Measurements from ENCODE around the gene GLG1.
"Not testable (repeated sequence)": the region's sequence is repeated elsewhere in the genome, so short reads cannot be mapped to it uniquely, and the experiment has no call there.

The GLG1 gene

DNA sequence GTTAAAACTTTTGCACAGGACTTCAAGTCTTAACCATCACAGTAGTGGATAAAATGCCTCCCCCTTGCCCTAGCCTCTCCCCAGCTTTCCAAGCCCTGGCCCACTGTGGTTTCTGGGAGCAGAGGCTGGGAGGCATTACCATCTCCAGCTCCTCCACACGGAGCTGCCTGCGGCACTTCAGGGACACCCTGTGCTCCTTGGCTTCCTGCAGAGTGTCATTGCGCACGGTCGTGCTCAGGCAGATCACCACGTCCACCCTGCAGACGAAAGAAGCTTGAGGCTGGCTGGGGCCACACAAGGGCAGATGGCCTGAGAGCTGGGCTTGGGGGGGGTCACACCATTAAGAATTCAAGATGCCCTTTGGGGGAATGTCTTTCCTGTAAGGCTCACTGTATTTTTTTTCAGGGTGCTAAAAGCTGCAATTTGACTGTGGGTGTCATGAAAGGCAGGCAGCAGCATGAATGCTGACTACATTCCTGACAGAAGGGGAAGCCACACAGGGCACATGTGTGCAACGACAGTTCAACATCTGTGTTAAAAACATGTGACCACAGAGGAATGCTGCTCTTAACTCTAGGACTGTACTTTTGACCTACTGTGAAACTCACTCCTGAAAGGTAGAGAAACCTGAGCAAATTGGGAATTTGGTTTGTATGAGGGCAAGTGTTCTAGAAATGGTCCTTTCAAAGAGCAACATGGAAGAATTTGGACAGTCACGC lies 137.9 kb downstream of the GLG1 start:
- DNase-seq: no peak

DNA sequence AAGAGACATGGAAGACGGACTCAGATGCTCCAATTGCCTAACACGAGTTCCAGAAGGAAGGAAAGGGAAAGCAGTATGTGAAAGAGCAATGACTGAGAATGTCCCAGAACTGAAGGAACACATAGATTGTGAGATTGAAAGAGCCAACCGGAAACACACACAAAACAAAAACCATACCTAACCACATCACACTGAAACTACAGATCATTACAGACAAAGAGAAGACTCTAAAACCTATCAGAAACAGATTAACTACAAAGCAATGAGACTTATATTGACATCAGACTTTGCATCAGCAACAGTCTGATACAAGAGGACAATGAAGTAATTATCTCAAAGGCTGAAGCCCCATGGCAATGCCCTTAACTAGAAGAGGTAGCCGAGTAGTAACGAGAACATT lies 140.0 kb downstream of the GLG1 start:
- DNase-seq: no peak

DNA sequence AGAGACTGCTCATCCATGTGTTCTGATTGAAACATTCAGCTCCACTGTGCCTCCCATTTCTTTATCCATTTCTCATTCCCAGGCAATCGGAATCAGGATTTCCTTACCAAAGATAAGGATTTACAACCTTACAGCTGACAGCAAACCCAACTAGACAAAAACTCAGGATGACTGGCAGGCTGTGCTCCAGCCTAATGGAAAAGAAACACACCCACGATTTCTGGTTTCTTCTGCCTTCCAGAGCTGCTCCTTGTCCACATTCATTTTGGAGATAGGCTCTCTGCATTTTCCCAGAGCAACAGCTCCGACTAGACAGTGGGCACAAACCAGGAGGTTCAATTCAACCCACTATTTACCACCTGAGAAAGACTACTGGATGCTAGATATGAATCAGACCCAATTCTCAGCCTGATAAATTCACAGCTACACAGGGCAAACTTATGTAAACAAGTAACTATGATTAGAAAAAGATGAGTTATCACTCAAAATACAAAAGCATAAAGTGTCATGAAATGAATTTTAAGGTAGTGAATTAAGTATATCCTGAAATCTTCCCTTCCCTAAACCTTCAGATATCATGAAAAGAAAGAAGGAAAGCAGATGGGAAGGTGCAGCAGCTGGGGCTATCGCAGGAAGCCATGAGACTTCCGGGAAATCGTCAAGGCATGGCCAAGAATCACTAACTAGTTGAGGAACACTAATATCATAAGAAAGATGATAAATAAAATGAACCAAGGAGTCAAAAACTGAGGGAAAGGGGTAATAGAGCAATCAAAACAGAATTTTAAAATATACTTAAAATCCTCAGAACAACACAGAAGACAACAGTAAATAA lies 140.8 kb downstream of the GLG1 start:
- no peak for DNase-seq

DNA sequence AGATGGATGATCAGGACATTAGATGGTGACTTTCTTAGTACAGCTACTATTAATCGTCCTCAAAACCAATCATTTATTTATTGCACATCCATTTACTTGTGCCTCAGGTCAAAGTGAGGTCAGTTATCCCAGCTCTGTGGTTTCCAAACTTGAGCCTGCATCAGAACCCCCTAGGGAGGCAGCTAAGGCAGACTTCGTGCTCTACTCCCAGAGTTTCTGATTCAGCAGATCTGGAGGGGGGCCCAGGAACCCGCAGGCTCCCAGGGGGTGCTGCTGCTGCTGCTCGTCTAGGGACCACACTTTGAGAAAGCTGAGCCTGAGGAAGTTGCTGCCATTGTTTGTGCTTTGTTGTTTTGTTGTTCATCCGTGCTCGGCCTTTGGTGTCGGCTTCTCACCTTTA lies 141.6 kb downstream of the GLG1 start:
- no peak for DNase-seq

DNA sequence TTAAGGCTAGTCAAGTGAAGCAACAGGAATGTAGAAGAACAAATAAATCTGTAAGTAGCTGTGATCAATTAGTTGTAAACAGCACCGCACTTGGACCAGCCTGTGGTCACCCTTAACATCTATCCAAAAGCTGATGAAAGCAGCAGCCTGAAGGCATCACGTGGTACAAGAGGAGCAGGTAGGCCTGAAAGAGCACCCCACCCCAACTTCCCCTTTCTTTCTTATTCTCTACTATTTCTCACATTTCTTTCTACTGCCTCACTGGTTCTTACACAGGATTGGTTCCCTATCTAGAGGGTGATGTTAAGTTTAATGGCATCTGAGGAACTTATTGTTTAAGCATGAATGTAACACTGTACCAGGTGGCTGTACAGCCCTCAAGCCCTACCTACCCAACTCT lies 143.0 kb downstream of the GLG1 start:
- DNase-seq: no peak

DNA sequence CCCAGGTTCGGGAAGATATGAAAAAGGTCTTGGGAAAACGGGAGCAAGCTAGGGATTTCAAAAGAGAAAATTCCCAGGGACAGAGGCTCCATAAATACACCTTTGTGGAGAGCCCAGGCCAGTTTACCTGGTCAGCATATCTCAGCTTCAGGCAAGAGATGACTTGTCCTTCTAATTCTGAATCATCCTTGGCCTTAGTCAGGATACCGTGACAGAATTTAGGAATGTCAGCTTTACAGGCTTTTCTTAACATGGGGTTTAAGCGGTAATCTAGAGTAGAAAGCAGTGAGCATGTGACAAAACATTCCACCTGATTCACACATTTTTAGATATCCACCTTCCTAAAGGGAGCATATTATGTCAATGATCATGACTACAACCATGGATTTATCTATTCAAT lies 144.6 kb downstream of the GLG1 start:
- DNase-seq: no peak

DNA sequence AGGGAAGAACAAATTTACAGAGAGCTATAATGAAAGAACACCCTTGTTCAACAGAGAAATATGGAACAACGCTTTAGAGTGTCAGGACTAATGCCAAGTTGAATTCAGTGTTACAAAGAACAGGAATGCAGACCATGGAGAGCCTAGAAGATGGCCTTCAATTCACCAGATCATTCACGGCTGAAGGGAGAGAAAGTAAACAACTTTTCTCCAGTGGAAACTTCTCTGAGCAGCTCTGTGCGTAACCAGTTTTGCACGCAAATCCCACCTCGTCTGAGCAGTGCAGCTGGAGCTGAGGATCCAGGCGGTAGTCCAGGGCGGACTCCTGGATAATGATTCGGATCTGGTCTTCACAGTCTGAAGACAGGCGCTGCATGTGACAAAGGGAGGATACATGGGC lies 145.1 kb downstream of the GLG1 start:
- DNase-seq: no peak

DNA sequence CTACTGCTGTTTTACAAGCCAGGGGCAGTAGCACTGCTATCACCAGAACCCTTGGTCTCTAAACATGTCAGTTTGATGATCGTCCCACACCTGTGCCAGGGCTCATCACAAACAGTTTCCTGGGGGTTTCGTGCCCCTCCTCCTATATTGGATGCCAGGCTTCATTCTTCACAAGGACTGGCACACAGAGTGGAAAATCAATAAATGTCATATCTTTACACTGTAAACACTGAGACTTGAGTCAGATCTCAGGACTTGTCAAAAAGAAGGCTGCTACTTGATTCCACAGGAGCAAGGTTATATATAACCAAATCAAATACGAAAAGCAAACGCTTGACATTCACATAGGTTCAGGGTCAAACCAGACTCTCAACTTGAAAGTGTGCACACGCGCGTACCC lies 146.4 kb downstream of the GLG1 start:
- DNase-seq: no peak

DNA sequence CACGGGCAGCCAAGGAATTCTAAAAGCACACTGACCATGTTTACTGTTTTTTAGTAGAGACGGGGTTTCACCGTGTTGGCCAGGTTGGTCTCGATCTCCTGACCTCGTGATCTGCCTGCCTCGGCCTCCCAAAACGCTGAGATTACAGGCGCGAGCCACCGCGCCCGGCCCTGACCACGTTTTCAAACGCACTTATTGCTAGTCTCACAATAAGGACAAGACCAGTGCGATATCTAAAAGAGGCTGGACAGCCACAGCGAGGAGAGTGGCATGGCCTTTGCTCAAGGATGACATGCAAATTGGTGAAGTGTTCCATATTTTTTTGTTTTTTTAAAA lies 150.7 kb downstream of the GLG1 start:
- DNase-seq: no peak

DNA sequence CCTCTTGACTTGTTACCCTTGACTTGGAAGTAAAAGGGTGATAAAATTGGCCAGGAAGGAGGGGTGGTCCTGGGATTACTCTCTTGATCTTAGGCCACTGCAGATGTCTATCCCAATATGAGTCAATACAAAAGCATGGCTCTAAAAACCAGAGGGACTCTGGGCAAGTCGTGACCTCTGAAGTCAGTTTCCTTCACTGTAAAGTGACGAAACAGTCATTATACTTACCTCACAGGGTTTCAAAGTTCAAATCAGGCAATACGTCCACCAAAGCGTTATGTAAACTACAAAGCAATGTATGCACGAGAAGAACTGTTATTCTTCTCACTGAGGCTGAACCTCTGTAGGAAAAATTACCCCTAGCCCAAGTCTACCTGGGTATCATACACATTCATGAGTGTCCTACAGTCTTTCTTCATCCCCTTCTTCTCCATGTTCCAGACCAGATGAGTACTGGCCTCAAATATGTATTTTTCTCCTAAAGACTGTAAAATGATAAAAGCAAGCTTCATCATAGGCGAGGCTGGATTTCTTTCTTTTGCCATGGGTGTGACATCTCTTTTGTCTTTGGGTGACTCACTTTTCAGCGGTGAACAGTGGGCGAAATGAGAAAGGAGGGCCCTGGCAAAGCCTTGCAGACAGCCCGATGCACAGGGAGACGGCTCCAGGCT lies 151.2 kb downstream of the GLG1 start:
- no peak for DNase-seq

DNA sequence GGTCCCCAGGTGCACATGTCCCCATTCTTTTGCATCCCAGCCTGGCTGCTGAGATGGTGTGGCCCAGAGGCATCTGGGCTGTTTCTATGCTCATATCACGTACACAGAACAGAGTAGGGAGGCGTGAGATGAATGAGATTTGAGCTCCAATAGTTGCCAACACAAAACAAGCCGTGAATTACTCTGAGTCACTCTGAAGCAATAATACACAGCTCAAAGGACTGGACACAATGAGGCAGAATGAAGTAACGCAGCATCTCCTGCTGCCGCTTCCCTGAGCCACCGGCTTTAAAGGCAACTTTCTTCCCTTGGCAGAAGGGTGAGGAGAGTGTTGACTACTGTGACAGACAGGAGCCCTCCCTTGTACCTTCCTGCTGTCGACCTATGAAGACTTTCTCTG lies 151.7 kb downstream of the GLG1 start:
- DNase-seq: no peak

DNA sequence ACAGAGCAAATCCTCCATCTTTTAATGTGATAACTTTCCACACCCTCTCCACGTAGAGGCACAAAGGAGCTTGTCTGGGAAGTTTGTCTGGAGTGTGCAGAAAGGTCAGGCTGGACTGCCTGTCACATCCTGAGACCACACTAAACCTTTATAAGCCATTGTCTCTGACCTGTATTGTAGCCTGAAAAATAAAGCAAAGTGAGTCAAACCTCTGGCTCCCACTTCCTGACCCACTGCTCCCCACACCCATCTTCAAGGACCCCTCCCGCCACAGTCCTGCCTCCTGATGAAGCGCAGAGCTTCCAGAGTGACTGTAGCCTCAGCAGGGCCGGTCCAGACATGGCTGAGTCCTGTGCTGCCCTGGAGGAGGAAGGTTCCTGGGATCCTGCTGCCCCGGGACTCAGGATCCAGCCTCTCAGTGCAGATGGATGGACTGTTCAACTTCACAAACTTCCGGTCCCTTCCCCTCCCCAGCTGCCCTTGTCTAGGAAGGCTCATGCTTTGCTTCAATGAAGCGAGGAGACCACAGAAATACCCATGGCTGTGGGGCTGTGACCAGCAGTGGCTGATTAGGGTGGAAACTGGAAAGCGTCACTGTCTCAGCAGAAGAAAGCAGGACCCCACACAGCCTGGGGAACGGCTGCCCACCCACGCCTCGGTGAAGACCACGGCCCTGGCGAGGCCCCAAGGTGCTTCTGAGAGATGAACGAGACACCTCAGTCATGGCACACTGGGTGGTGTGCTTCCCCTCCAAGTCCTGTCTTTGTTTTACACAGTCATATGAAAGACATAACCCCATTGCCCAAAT lies 154.8 kb downstream of the GLG1 start:
- no peak for DNase-seq

DNA sequence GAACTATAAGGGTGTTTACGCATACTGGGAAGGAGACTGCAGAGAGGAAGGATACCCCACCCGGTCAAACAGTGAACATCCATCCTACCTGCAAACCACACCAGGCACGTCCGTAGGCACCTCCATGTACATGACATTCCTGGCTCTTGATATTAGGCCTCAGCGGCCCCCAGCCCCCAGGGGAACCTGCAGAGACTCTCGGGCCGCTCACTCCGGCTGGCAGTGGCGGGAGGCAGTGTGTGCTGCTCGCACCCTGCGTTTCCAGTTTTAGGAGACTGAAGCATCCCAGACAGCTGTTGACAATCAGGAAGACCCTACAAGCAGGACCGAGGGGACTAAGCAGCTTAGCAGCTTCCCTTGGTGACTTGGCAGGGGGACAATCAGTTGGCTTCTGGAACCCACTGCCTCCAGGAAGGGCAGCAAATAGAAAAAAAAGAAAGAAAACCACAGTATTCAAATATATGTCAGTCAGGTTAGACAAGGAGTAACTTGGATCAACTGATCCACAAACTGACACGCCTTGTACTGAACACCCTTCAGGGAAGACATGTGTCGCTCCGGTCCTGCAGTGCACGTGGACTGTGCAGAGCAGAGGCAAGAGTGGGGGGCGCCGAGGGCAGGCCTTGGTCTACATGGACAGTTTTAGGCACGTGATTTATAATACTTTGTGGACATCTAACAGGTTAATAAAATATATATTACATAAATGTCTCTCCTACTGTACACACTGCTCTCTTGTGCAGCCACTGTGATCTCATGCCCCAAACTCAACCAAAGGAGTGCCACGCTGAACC lies 155.8 kb downstream of the GLG1 start:
- no peak for DNase-seq

DNA sequence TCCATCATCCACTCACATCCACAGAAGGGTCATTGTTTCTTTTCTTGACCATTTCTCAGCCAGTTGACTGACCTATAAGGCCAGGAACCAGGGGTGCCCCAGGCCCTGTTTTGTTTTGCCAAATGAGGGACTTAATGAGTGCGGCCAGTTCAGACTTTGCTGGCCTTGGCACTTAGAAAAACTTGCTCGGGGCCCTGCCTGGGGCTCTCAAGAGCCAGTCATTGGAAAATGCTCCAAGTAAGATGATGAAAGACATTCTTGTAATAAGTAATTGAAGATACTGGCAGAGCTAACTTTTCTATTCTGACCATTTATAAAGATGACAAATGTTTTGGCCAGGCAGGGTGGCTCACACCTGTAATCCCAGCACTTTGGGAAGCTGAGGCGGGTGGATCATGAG lies 156.7 kb downstream of the GLG1 start:
- DNase-seq: no peak

DNA sequence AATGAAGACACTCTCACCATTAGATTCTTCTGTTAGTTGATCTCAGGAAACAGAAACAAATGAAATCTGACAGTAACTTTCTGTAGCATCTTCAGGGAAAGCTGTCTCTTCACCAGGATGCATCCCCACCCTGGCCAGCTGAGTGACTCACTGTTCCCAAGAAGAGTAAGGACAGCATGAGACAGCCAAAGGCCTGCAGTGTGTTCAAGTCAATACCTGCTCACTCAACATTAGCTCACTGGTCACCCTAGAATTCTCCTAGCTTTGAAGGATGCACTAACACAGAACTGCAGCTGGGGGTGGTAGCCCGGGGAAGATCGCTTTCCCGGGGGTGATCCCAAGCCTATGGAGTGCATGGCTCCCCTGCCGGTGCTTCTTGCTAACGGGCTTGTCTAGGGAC lies 157.4 kb downstream of the GLG1 start:
- DNase-seq: no peak

DNA sequence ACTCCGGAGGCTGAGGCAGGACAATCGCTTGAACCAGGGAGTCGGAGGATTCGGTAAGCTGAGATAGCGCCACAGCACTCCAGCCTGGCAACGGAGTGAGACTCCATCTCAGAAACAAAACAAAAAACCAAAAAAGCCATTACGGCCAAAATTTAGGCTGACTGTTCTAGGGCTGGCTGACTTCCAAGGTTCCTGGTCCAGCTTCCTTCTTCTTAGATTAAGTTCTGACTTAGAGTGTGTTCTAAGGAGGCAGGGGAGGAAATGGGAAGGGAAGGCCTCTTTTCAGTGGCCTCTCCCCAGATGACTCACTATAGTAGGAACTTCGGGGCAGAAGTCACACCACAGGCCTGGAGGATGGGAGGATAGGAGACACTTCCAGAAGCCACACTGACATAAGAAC lies 157.9 kb downstream of the GLG1 start:
- DNase-seq: no peak

DNA sequence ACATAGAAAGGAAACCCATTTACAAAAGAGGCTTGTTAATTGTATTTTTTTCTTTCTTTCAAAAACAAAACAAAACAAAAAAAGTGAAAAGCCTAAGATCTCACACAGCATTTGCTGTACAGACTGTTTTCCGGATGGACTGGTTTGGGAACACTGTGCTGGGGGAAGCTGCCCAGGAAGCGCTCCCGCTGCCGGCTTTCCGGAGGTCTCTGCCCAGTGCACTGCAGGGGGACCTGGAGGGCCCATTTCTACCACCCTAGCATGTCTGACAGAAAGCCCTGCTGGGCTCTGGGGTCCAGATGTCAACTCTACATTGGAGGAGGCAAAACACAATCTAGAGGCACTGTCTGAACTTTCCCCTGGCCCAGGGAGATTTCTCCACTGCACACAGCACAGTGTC lies 159.3 kb downstream of the GLG1 start:
- no peak for DNase-seq

DNA sequence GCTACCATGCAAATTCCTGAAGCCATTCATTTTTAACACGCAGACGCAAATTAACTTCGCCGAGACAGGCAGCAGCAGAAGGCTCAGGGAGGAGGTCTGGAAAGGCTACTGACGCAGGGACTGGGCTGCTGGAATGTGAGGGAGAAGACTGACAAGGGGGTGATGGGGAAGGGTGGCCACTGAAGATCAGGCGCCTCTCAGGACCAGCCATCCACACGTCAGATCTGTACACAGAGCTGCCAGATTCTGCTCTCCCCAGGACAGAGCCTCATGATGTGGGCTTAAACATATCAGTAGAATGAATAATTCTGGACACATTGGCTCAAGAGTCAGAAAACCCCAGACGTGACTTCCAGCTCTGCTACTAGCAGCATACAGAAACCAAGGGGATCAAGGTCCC lies 160.0 kb downstream of the GLG1 start:
- no peak for DNase-seq

DNA sequence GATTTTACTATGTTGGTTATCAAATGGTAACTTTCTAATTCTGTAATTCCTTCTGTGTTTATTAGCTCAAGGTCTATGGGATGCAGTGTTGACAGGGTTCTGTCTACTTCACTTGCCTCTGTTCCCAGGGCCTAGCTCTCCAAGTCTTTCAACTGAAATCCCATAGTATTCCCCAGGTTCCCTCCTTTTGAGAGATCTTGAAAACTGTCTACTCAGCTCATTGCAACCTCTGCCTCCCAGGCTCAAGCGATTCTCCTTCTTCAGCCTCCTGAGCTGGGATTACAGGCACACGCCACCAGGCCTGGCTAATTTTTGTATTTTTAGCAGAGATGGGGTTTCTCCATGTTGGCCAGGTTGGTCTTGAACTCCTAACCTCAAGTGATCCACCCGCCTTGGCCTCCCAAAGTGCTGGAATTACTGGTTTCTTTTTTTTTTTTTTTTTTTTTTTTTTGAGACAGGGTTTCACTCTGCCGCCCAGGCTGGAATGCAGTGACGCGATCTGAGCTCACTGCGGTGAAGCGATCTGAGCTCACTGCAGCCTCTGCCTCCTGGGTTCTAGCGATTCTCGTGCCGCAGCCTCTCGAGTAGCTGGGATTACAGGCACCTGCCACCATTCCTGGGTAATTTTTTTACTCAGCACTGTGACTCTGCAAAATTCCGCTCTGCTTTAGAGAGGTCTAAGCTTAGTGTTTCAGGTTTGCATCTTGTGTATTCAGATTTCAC lies 163.1 kb downstream of the GLG1 start:
- DNase-seq: not testable (repeated sequence)

DNA sequence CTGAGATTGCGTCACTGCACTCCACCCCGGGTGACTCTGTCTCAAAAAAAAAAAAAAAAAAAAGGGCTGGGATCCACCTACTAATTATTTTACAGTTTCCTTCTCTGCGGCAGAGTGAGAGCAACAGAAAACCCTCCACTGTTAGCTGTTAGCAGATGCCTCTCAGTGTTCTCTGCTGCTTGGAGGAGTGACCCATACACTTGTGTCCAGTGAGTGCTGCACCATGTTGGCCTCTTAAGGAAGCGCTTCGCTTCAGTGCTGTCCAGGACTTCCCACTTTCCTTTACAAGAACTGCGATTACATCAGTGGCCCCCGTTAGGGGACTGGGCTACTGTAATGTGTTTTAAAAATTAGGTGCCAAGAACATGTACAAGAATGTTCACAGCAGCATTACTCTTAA lies 167.2 kb downstream of the GLG1 start:
- DNase-seq: no peak

DNA sequence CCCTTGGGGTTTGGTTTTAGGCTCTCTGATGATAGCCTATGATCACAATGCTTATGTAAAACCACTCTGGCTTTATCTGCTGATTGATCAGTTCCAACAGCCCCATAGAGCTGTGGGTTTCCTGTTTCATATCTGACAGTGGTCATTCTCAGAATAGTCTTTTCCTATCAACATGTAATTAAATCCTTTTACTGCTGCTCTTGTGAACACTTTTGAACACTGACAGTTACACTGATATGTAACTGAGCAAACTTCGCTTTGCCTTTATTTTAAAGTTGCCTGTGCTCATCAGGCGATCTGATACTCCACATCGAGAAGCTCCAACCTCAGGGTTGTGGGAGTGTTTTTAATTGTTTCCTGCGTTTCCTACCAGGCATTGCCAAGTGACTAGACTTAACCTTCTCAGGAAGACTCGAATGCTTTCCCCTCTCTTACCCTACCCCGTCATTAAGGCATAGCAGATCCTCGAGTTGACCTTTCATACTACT lies 168.4 kb downstream of the GLG1 start:
- no peak for DNase-seq

DNA sequence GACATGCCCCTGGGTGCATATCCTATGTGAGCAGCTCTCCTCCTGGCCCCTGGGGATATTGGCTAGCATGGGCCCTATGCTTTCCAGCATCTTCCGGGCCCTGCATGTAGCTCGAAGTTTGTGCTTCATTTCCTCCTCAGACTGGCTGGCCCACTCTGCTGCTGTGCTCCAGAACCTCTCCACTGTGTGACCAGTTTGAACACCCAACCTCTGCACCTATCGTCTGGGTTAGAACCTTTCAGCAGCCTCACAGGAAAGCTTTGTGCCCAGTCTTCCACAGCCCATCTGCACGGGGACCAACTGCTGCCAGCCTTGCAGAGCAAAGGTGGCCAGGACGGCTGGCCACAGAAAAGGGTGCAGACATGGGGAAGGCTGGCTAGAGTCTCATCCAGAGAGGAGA lies 175.4 kb downstream of the GLG1 start:
- no peak for DNase-seq

Data from NCI-H2171 (cell line).